ENCODE measurements around the gene TAGLN2. TPM values are rescaled to one million over a fixed set of nuclear protein-coding genes. Genes with fewer than 3 reads are reported as not detected.

The TAGLN2 gene
- total RNA-seq, 4 donors from 2014 or later: 242 to 569 (median 258) TPM

DNA sequence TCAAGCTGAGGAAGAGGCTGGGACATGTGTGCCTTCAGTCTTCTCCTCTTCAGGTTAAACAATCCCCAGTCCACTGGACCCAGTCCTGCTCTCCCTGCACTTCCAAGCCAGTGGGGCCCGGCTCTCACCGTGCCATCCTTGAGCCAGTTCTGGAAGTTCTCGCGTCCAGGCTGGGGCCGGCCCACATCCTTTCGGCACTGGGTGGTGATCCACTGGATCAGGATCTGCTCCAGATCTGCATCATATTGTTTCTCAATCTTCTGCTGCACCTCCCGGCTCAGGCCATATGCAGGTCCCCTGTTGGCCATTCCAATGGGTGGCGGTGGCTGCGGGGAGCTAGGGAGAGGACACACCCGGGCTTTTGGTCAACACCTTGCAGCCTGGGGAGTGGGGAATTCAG, 5.1 kb downstream of the TAGLN2 start:
- DNase-seq (ENCODE audit: low spot score) (no peak), ATAC-seq (ENCODE audit: low FRiP score) (no peak)
- no peak for TF ChIP-seq CTCF (IDR thresholded peaks at IDR 0.05)

DNA sequence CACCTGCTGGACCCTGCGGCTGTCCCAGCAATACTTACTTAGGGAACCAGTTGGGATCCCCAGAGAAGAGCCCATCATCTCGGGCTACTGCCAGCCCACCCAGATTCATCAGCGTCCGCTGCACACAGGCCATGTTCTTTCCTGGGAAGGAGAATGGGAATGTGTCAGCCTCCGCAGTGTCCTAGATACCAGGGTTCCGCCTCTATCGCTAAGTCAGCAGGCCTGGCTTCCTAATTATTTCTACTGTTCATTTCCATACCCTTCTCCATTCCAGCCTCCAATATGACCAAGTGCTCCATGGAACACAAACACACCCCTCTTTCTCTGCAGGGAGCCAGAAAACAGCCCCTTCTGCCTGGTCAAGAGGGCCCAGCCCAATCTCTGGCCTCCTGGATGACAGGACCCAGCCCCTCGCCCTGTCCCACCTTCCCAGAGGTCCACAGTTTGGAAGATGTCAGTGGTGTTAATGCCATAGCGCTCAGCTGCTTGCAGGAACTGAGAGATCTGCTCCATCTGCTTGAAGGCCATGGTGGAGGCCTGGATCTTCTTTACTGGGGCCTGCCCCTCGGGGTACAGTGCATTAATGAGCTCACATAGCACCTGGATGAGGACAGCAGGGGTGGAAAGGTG, 6.0 kb downstream of the TAGLN2 start:
- DNase-seq (ENCODE audit: low spot score): no peak
- no peak for ATAC-seq (ENCODE audit: low FRiP score)
- no peak for TF ChIP-seq CTCF (IDR thresholded peaks at IDR 0.05)

DNA sequence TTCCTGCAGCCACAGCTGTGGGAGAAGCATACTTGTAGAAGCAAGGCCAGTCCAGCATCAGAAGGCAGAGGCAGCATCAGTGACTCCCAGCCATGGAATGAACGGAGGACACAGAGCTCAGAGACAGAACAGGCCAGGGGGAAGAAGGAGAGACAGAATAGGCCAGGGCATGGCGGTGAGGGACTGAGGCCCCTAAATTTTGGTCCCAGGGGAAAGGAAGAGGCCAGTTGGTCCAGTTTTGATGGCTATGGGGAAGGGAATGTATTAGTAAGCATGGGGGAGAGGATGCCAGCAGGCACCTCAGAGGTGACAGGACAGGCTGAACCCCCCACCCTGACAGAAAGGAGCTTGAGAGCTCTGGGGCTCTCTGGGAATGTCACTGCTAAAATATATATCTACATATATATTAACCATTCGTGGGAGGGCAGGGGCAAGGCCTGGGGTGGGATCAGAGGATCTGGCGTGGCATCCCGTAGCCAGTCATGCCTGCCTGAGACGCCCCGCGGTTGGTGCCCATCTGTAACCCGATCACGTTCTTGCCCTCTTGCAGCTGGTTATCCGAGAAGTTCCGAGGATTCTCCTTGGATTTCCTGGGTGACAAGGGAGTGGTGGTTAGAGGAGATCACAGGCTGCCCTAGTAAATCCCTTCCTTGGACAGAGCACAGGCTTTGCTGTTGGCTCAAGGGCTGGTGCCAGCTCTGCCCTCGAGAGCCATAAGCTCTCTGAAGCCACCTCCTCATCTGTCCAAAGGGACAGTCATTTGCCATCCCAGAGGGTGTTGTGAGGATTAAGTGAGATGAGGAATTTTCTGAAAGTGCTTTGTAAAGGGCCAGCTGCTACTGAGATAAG, 6.7 kb downstream of the TAGLN2 start:
- no peak for TF ChIP-seq CTCF (IDR thresholded peaks at IDR 0.05)

DNA sequence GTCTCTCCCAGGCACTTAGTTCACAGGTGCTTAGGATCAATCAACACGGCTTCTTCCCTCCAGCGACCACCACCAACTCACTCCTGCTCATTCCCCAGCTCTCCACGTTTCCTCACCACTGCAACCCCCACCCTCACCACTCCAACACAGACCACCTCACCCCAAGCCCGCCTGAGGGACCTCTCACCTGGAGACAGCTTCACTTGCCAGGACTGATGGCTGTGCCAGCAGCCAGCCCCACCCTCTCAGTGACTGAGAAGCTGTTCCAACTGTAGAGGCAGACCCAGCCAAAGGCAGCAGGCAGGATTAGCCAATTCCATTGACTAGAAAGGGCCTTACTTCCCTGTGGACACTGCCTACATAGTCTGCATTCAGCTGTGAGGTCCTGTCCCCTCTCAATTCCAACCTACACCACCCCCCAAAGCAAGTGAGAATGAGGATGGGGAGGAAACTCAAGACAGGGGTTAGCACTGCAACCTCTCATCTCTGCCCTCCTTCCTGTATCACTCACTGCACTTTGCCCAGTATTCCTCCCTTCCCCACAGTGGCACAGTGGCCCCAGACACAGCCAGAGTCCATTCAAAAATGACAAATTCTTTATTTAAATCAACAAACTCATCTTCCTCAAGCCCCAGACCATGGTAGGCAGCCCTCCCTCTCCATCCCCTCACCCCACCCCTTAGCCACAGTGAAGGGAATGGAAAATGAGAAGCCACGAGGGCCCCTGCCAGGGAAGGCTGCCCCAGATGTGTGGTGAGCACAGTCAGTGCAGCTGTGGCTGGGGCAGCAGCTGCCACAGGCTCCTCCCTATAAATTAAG, 7.6 kb downstream of the TAGLN2 start:
- DNase-seq (ENCODE audit: low spot score): no peak
- no peak for TF ChIP-seq CTCF (IDR thresholded peaks at IDR 0.05)
- no peak for ATAC-seq (ENCODE audit: low FRiP score)

More for the DNA sequence above, 6.7 kb downstream of the TAGLN2 start:
- DNase-seq (ENCODE audit: low spot score) (no peak), ATAC-seq (ENCODE audit: low FRiP score) (no peak)

- TF ChIP-seq CTCF (IDR thresholded peaks at IDR 0.05): no peak
- DNase-seq (ENCODE audit: low spot score) (no peak), ATAC-seq (ENCODE audit: low FRiP score) (no peak)
These were observed 8.9 kb downstream of the TAGLN2 start for GRCh38 chr1:159916242-159917051.

DNA sequence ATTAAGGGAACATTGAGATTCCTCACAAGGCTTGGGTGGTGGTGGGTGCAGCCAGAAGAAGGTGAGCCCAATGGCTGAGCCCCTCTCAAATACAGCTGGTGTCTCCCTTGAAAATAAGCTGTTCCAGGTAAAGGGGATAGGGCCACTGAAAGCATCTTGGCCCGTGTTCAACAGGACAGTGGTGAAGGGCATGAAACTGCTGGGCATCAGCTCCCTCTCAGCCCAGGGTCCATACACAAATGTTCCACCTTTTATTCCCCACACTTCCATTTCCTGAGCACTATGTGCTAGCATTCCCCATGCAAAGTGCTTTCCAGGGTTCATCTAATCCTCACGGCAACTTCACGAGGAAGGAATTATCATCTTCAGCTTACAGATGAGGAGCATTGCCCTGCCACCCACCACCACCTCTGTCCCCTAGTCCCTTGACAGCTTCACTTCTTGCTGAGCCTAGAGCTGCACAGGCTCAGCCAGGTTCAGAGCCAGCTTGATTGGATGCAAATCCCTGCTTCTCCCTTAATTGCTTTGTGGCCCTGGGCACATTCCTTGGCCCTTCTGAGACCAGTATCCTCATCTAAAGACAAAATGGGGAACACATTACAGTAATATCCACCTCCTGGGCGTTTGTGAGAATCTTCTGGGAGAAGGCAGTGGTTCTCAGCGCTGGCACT, 9.6 kb downstream of the TAGLN2 start:
- TF ChIP-seq CTCF (IDR thresholded peaks at IDR 0.05): no peak
- DNase-seq (ENCODE audit: low spot score): no peak
- ATAC-seq (ENCODE audit: low FRiP score): no peak
